Measurements from ENCODE around the gene SERAC1. TPM values are rescaled to one million over a fixed set of nuclear protein-coding genes. Genes with fewer than 3 reads are reported as not detected.
"Not testable (repeated sequence)": the region's sequence is repeated elsewhere in the genome, so short reads cannot be mapped to it uniquely, and the experiment has no call there.

The SERAC1 gene
- total RNA-seq, 1 donor from 2014 or later, result 10.1 TPM

DNA sequence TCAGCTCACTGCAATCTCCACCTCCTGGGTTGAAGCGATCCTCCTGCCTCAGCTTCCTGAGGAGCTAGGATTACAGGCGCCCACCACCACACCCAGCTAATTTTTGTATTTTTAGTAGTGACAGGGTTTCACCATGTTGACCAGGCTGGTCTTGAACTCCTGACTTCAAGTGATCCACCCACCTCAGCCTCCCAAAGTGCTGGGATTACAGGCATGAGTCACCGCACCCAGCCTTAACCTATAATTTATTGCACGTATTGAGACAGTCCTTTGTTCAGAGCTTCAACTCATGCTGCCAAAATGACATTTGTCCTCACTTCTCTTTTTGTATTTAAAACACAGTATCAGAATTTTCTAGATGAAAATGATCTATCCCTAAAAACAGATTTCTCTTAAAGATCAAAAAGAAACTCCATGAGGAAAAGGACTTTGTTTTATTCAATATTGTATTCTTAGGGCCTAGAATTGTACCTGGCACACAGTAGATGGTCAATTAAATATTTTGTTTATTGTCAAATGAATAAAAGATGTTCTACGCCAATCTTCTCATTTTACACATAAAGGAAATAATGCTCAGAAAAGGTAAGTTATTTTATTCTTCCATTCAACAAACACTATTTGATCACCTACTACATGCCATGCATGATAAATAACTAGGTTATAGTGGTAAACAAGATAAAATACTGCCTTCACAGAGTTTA, 10.8 kb downstream of the SERAC1 start:
- Histone ChIP-seq H3K36me3 (peaks cover 0 to 5% of the 10 kb centered on the region in 2 donors), H3K27ac (no peak overlapping the region), H3K4me3 (no peak overlapping the region), H3K4me1 (no peaks in the 10 kb centered on the region), H3K27me3 (no peaks in the 10 kb centered on the region), H3K9me3 (no peaks in the 10 kb centered on the region)
- no peak for TF ChIP-seq POLR2AphosphoS5 (IDR thresholded peaks at IDR 0.05; ENCODE audit: insufficient read depth in 1 of 2, low read depth in 1 of 2)
- TF ChIP-seq, protein P1, sequence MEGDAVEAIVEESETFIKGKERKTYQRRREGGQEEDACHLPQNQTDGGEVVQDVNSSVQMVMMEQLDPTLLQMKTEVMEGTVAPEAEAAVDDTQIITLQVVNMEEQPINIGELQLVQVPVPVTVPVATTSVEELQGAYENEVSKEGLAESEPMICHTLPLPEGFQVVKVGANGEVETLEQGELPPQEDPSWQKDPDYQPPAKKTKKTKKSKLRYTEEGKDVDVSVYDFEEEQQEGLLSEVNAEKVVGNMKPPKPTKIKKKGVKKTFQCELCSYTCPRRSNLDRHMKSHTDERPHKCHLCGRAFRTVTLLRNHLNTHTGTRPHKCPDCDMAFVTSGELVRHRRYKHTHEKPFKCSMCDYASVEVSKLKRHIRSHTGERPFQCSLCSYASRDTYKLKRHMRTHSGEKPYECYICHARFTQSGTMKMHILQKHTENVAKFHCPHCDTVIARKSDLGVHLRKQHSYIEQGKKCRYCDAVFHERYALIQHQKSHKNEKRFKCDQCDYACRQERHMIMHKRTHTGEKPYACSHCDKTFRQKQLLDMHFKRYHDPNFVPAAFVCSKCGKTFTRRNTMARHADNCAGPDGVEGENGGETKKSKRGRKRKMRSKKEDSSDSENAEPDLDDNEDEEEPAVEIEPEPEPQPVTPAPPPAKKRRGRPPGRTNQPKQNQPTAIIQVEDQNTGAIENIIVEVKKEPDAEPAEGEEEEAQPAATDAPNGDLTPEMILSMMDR (IDR thresholded peaks at IDR 0.05), result no peak
- TF ChIP-seq POLR2A (IDR thresholded peaks at IDR 0.05), result no peak
- no peak for DNase-seq (ENCODE audit: extremely low spot score in 2 of 2)
- intact Hi-C loops (cut with DNase I), result no loop called here

DNA sequence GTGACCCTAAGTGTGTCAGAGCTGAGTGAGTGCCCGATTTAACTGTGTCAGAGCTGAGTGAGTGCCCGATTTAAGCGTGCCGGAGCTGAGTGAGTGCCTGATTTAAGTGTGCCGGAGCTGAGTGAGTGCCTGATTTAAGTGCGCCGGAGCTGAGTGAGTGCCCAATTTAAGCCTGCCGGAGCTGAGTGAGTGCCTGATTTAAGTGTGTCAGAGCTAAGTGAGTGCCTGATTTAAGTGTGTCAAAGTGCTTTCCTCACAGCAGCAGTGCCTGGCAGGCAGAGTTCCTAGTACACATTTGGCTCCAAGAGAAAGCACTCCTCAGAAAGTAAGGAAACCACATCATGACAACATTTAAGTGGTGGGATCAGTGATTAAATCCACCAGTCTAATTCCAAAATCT, 13.2 kb downstream of the SERAC1 start:
- TF ChIP-seq POLR2A (IDR thresholded peaks at IDR 0.05), result no peak
- TF ChIP-seq POLR2AphosphoS5 (IDR thresholded peaks at IDR 0.05; ENCODE audit: insufficient read depth in 1 of 2, low read depth in 1 of 2), result no peak
- TF ChIP-seq, protein P1 (IDR thresholded peaks at IDR 0.05), result no peak
- H3K9me3 ChIP-seq, result no peaks in the 10 kb centered on the region
- no peaks in the 10 kb centered on the region for H3K4me1 ChIP-seq
- DNase-seq (ENCODE audit: extremely low spot score in 2 of 2), result no peak
- H3K27me3 ChIP-seq, result no peaks in the 10 kb centered on the region
- H3K4me3 ChIP-seq, result no peak overlapping the region
- intact Hi-C loops (cut with DNase I), result no loop called here
- peaks cover 0 to 5% of the 10 kb centered on the region in 2 donors for H3K36me3 ChIP-seq
- H3K27ac ChIP-seq, result no peak overlapping the region

DNA sequence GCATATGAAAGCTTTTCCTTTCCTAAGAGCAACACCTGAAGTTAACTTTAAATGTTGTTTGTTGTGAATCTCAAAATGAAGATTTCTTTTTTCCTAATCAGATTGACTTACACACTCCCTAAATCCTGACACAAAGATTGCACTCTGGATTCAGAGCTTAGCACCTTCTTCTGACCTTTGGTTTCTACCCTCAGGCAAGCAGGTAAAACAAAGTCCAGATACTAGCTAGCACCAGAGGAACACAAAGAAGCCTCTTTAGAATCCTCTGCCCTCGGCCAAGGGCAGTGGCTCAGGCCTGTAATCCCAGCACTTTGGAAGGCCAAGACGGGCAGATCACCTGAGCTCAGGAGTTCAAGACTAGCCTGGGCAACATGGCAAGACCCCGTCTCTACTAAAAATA, 14.5 kb downstream of the SERAC1 start:
- Histone ChIP-seq H3K9me3 (no peaks in the 10 kb centered on the region), H3K27ac (no peak overlapping the region), H3K4me3 (no peak overlapping the region), H3K4me1 (no peaks in the 10 kb centered on the region), H3K27me3 (no peaks in the 10 kb centered on the region), H3K36me3 (peaks cover 0 to 5% of the 10 kb centered on the region in 2 donors)
- no peak for DNase-seq (ENCODE audit: extremely low spot score in 2 of 2)
- TF ChIP-seq, protein P1 (IDR thresholded peaks at IDR 0.05), result no peak
- TF ChIP-seq POLR2A (IDR thresholded peaks at IDR 0.05) (no peak), POLR2AphosphoS5 (IDR thresholded peaks at IDR 0.05; ENCODE audit: insufficient read depth in 1 of 2, low read depth in 1 of 2) (no peak)
- intact Hi-C loops (cut with DNase I), result no loop called here

DNA sequence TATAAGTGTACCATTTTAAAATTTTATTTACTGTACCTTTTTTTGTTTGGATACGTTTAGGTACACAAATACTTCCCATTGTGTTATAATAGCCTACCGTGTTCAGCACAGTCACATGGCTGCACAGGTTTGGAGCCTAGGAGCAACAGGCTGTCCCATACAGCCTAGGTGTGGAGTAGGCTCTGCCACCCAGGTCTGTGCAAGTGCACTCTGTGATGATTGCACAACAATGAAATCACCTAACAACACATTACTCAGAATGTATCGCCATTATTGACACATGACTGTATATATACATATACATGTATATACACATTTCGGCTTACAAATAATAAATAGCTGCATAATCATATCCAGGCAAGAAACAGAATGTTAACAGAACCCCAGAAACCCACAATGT, 15.4 kb downstream of the SERAC1 start:
- TF ChIP-seq POLR2A (IDR thresholded peaks at IDR 0.05), result no peak
- no peak for TF ChIP-seq POLR2AphosphoS5 (IDR thresholded peaks at IDR 0.05; ENCODE audit: insufficient read depth in 1 of 2, low read depth in 1 of 2)
- TF ChIP-seq, protein P1 (IDR thresholded peaks at IDR 0.05), result no peak
- Histone ChIP-seq H3K27me3 (no peaks in the 10 kb centered on the region), H3K9me3 (no peaks in the 10 kb centered on the region), H3K4me3 (no peak overlapping the region), H3K4me1 (no peaks in the 10 kb centered on the region), H3K27ac (no peak overlapping the region), H3K36me3 (peaks cover 0 to 2% of the 10 kb centered on the region in 2 donors)
- DNase-seq (ENCODE audit: extremely low spot score in 2 of 2), result no peak
- intact Hi-C loops (cut with DNase I), result no loop called here

DNA sequence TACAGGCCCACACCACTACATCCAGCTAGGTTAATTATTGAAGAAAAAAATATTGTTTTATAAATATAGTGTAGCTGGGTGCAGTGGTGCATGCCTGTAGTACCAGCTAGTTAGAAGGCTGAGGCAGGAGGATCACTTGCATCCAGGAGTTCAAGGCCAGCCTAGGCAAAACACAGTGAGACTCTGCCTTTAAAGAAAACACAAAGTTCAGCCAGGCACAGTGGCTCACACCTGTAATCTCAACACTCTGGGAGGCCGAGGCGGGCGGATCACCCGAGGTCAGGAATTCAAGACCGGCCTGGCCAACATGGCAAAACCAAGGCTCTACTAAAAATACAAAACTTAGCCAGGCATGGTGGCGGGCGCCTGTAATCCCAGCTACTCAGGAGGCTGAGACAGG, 16.0 kb downstream of the SERAC1 start:
- H3K4me1 ChIP-seq; intact Hi-C loops (cut with DNase I); H3K36me3 ChIP-seq; H3K27ac ChIP-seq; H3K9me3 ChIP-seq; DNase-seq (ENCODE audit: extremely low spot score in 2 of 2); H3K27me3 ChIP-seq; H3K4me3 ChIP-seq: not testable (repeated sequence)
